Measurements from ENCODE around the gene GIT1. TPM values are rescaled to one million over a fixed set of nuclear protein-coding genes. Genes with fewer than 3 reads are reported as not detected.

The GIT1 gene
- total RNA-seq, 2 donors from 2014 or later, result 30.8 to 33.2 TPM

DNA sequence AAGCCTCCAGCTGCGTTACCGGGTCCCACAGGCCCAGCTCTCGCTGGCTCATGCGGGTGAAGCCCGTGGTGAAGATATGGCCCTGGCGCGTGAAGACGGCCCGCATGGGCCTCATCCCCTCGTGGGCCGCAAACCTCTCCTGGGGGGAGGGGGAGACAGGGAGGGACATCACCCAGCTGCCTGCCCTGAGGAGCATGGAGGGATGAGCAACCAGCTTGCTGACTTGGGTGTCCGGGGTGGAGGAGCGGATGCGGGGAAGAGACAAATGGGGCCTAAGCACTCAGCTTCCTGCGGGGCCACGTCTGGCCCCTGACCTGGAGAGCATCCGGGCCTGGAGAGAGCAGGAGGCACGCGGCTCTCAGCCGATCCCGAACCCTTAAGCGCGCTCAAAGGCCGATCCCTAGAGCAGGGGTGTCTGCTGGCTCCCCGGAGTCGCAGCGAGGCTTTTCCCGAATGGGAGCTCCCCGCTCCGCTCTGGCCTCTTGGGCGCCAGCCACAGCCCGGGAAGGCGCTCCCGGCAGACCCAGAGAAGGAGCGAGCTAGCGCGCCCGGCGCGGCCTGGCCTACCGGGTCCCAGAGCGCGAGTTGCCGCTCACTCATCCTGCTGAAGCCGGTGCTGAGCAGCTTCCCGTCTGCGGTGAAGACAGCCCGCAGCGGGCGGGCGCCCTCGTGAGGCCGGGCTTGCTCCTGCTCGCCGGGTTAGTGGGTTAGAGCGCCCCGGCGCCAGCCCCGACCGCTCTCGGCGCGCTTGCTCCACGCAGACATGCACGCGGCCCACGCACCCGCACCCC lies 28.2 kb upstream of the GIT1 start:
- ATAC-seq (peak; percentile 66), DNase-seq (peak; percentile 79 to 89)
- intact Hi-C loops (cut with DNase I, micrococcal nuclease), result no loop called here

DNA sequence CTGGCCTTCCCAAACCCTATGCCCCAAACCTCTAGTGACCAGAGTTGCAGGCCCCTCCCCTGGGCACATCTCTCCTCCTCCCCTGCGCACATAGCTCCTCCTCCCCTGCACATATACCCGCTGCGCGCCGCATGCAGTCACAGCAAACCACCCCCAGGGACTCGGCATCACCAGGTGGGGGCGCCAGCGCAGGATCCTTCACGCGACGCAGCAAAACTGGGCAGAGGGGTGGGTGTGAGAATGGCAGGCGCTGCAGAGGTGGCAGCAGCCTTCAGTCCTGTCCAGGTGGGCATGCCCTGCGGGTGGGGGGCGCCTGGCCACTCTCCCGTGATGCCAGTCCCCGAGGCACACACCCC lies 27.7 kb upstream of the GIT1 start:
- intact Hi-C loops (cut with DNase I, micrococcal nuclease), result no loop called here
- ATAC-seq, result peak; percentile 67
- peak; percentile 89 to 90 for DNase-seq

DNA sequence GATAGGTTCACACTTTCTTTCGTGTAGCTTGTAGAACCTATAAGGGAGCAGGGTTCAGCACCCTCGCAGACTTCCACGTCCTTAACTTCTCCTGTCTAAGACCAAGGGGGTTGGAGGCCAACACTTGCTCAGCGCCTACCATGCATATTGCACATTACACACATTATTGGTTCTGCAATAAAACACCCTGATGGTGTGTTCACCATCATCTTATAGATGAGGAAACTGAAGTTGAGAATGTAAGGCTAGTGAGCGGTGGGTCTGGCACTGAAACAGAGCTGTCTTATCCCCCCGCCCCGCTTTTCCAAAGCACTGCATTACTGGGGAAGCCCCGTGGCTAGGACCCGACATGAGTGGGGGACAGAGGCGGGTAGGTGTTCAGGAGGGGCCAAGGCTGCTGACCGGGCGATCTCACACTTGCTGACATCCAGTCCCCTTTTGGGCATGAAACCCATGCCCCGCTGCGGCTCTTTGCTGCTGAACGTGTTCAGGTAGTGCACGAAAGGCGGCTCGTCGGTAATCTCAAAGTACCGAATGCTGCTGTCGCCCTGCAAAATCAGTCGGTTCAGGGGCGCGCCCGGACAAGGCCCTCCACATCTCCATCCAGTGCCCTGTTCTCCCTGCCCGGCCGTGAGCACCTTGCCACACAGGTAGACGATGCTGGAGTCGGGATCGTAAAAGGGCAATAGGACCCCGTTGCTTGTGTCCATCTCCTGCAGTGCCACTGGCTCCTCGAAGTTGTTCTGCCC lies 27.0 kb upstream of the GIT1 start:
- intact Hi-C loops (cut with DNase I, micrococcal nuclease), result no loop called here
- ATAC-seq (no peak), DNase-seq (peak in 1 of 2 donors; percentile 39)

DNA sequence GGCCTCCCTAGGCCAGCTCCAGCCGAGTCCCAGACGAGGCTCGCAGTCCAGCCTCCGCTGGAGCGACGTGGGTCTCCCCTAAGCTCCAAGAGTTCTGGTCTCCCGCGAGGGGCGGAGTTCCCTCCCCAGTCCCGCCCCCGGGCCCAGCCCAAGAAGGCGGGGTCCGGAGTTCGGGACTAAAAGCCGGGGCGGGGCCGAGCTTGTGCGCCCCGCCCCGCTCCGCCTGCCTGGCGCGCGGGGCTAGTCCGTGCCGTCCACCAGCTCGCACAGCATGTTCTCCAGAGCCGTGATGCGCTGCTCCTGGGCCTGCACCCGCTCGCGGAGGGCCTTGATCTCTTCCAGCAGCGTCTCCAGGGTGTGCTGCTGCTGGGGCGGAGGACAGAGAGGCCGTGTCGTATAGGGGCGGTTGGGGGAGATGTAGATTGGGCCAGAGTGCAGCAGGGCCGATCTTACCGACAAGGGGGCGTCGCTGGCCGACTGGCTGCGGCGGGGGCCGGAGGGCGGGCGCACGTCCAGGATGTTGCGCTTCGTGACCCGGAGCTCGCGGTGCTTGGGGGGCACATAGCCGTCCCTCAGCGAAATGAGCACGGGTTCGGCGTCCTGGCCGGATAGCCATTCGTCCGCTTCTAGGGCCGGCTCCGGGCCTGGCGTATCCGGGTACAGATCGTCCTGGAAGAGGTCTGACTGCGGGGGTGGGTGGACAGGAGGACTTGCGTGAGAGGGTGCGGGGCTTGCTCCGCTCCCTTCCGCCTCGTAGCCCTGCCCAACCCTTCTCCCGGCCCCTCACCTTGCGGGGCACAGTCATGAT lies 26.2 kb upstream of the GIT1 start:
- DNase-seq (peak; percentile 79 to 89), ATAC-seq (peak; percentile 73)
- intact Hi-C loops (cut with DNase I, micrococcal nuclease), result no loop called here

DNA sequence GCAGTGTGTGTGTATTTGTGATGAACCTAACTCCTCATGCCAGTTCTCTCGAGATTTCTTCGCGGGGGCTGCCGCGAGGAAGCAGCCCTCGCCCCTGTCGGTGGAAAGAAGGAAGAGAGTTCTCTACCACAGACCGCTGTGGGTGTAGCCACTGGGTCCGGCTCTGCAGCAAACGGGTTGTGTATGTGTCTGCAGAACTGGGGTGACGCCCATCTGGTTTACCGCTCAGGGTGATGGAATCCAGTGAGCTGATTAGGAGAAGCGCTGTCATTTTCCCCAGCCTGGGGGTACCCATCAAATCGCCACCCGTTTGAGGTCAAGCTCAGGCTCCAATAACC lies 25.6 kb upstream of the GIT1 start:
- ATAC-seq (no peak), DNase-seq (peak; percentile 48 to 54)
- intact Hi-C loops (cut with DNase I, micrococcal nuclease), result no loop called here

DNA sequence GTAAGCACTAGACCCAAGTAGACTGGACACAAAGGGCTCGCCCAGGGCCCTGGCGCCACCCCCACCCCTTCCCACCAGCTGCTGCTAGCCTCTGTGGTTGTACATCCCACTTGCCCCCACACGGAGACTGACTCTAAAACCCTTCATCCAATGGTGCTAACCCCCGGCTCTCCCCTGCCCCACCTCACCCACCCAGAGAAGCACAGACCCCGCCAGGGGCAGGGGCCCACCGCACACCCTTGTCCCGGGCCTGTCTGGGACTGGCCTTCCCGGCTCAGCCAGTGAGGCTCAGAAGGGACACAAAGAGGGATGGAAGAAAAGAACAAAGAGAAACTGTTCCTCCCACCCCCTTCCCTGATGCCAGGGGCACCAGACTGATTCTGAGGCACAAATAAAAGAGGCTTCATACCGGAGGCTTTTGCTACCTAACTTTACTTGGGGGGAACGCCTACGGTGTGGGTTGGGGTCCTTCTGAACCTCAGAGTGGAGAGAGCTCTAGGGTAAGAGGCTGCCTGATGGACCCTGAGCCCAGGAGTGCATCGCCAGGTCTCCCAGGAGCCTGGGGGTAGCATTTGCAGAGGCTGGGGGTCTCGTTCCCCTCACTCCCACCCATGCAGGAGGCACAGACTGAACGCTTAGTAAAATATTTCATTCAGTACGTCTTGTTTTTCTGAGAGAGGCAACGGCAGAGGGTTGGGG lies 25.1 kb upstream of the GIT1 start:
- DNase-seq (no peak), ATAC-seq (no peak)
- intact Hi-C loops (cut with DNase I, micrococcal nuclease), result no loop called here

DNA sequence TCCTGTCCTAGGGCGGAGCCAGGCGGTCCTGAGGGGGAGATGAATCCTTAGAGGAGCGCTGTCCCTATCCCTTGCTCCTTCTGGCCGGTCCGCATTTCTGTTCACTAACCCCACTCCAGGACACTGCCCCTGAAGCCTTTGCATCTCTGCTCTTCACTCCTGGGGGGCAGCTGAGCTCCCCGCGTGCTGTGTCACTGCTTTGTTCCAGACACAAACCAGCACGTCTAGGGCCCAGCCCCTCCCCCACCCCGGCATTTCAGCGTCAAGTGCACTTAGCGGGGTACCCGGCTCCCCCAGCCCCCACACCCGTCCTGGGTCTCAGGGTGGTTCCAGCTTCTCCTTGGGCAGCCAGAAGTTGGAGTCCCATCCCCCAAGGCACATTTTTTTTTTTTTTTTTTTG lies 24.4 kb upstream of the GIT1 start:
- intact Hi-C loops (cut with DNase I, micrococcal nuclease), result no loop called here
- DNase-seq (peak in 1 of 2 donors; percentile 36), ATAC-seq (no peak)

DNA sequence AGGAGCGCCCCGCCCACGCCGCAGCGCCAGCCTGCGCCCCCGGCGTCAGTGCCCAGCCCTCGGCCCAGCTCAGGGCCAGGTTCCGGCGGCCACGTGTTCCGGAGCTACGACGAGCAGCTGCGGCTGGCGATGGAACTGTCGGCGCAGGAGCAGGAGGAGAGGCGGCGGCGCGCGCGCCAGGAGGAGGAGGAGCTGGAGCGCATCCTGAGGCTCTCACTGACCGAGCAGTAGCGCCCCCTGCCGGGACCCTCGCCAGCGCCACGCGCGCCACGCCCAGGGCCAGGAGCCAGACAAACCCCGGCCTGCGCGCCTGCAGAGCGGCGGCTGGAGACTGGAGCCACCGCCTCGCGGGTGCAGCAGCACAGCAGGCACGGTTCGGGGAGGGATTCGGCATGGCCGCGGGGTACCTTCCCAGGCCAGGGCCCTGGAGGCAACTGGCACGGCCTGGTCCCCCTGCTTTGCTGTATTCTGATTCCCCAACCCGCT lies 23.9 kb upstream of the GIT1 start:
- intact Hi-C loops (cut with DNase I, micrococcal nuclease), result no loop called here
- peak; percentile 65 for ATAC-seq
- DNase-seq, result peak; percentile 92 to 96

DNA sequence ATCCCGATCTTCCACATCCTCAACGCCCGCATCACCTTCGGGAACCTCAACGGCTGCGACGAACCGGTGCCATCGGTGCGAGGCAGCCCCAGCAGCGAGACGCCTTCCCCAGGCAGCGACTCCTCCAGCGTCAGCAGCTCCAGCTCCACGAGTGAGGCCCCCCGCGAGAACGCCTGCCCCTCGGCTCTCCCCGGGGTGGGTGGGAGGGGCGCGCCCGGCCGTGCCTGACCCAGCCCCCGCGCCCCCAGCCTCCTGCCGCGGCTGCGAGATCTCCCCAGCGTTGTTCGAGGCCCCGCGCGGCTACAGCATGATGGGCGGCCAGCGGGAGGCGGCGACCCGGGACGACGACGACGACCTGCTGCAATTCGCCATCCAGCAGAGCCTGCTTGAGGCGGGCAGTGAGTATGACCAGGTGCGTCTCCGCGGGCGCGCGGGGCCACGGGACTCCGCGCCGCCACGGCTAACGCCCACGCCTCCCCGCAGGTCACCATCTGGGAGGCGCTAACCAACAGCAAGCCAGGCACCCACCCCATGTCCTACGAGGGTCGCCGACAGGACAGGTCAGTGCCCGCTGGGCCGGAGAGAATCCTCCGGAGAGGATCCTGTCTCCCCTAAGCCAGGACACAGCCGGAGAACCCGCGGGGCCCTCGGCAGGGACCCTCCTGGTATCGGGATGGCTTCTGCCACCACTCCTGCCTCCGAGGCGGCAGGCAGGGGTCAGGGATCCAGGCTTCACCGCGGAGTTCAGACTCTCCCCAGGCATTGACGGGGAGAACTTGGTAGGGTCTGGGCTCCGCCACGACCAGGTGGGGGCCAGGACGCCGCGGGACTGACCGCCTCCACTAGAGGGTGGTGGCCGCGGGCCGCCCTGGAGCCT lies 23.2 kb upstream of the GIT1 start:
- DNase-seq, result no peak
- ATAC-seq, result no peak

DNA sequence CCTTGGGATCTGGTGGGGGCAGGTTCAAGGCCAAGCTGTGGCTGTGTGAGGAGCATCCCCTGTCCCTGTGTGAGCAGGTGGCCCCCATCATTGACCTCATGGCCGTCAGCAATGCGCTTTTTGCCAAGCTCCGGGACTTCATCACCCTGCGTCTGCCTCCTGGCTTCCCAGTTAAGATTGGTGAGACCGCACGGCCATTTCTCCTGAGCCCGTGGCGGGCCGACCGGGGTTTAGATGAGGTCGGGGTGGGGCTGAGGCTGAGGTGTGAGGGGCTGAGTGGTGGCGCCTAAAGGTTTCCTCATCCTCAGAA lies 22.6 kb upstream of the GIT1 start:
- DNase-seq, result no peak
- intact Hi-C loops (cut with DNase I, micrococcal nuclease), result no loop called here
- ATAC-seq, result no peak

More for the DNA sequence above, 23.2 kb upstream of the GIT1 start:
- intact Hi-C loops (cut with DNase I, micrococcal nuclease), result no loop called here

DNA sequence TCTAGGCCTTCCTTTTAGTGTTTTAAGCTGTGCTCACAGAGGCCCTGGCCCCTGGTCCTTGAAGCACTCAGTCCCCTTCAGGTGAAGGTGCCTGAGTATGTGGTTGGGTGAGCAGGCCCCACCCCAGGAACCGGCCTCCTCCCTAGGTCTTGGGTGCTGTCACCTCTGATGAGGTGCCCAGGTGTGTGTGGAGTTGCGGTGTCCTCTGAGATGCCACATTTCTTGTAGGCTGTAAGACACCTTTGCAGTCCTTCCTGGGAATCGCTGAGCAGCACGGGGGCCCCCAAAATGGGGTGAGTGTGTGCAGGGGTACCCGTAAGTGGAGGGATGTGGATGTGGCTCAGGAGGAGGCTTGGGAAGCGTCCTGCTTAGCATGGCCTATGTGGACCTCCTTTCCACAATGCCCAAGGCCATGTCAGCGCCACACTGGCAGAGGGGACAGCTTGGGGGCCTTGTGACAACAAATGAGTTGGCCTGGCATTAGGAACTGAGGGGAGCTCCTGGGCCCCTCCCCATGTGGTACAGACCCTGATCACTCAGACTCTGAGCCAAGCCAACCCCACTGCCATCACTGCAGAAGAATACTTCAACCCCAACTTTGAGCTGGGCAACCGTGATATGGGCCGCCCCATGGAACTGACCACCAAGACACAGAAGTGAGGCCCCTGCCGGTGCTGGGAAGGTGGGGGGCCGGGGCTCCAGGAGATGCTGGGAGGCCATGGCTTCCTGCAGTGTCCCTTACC lies 22.1 kb upstream of the GIT1 start:
- intact Hi-C loops (cut with DNase I, micrococcal nuclease), result no loop called here
- ATAC-seq (no peak), DNase-seq (no peak)

DNA sequence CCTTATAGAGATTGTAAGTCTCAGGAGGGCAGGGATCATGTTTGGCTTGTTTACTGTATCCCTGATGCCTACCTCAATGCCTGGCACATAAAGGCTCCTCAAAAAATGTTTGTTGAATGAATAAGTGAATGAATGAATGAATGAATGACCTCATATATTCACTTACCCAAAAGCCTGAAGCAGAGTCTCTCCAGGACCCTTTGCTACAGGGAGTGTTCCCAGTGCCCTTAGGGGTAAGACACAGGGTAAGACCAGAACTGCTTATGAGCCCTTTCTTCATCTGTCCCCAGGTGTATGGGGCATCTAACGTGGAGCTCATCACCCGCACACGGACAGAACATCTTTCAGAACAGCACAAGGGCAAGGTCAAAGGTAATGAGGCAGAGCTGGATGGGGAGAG lies 20.9 kb upstream of the GIT1 start:
- no peak for DNase-seq
- no peak for ATAC-seq
- intact Hi-C loops (cut with DNase I, micrococcal nuclease), result no loop called here

DNA sequence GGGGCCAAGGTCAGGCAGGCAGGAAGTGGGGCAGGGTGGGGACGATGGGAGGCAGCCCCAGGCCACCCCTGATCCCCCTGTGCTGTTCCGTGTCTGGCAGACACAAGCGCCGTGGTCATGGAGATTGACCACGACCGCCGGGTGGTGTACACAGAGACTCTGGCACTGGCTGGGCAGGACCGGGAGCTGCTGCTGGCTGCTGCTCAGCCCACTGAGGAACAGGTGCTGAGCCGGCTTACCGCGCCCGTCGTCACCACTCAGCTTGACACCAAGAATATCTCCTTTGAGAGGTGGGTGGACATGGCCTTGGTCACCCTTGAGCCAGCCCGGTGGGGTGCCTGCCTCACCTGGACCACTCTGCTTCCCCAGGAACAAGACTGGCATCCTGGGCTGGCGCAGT lies 19.5 kb upstream of the GIT1 start:
- ATAC-seq (no peak), DNase-seq (no peak)
- intact Hi-C loops (cut with DNase I, micrococcal nuclease), result no loop called here

DNA sequence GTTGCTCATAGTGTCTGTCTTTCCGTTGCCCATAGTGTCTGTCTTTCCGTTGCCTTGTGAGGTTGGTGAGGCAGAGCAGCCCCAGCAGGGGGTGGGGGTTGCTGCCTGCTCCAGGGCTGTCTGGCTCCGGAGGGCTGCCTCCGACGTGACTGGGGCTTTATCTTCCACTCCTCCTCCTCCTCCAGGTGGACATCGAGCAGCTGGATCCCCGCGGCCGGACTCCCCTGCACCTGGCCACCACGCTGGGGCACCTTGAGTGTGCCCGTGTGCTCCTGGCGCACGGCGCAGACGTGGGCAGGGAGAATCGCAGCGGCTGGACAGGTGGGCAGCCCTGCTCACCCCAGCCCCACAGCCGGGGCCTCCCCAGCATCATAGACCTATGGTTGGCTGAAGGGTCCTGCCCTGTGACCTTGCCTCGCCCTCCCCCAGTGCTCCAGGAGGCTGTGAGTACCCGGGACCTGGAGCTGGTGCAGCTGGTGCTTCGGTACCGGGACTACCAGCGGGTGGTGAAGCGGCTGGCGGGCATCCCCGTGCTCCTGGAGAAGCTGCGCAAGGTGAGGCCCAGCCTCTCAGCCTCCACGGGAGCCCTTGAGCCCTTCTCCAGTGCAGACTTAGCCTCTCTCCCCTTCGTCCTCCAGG lies 18.2 kb upstream of the GIT1 start:
- ATAC-seq (no peak), DNase-seq (no peak)
- intact Hi-C loops (cut with DNase I, micrococcal nuclease), result no loop called here

DNA sequence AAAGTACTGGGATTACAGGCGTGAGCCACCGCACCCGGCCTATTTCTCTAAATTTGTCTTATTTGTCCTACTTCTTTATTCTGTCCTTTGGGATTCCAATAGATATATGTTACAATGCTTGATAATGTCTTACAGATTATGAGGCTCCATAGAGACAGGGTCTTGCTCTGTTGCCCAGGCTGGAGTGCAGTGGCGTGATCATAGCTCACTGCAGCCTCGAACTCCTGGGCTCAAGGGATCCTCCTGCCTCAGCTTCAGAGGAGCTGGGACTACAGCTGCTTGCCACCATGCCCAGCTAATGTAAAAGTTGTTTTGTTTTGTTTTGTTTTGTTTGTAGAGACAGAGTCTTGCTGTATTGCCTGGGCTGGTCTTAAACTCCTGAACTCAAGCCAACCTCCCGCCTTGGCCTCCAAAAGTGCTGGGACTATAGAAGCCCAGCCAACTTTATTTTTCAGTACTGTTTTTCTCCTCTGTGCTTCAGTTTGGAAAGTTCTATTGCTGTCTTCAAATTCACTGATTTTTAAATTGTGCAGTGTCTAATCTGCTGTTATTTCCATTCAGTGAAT lies 13.7 kb upstream of the GIT1 start:
- no peak for DNase-seq
- intact Hi-C loops (cut with DNase I, micrococcal nuclease), result no loop called here

DNA sequence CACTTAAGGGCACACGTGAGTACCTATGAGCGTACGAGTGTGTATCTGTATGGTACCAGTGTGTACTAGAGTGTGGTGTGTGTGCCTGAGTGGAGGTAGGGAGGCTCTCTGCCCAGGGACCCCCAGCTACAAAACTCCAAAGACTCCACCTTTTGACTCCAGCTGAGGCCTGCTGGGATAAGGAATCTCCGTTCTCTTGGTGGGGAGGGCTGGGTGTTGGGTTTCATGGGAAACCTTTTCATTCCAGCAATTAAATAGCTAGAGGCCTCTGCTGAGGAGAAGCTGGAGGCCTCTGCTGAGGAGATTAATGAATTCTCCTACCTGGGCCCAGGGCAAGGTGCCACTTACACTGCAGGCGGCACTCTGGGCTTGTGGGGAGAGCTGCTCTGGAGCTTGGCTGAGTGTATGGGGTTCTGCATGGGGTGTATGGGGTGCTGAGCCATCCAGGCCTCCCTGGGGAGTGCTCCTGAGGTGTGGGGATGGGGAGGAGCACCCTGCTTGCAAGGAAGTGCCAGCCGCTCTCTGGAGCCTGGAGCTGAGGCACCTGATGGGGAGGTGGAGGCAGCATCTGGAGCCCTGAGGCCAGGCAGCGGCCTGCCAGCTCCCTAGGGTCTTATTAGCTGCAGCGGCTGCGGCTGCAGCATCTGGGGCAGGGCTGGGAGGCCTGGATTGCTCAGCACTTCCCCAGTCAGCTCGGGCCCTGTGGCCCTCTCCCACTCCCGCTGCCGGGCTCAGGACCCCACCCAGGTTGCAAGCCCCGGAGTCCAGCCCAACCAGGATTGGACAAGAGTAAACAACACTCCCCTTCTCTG lies 8.1 kb upstream of the GIT1 start:
- DNase-seq, result no peak
- no peak for ATAC-seq
- intact Hi-C loops (cut with DNase I, micrococcal nuclease), result no loop called here

More for the DNA sequence above, 13.7 kb upstream of the GIT1 start:
- ATAC-seq, result no peak

All from left colon (tissue), 2 donors.